ENCODE measurements around the gene SATB2.

Gene SATB2

GRCh38 chr2:199315299-199316179 lies 142.2 kb downstream of the SATB2 start:
- DNase-seq = no peak

GRCh38 chr2:199312931-199313330 lies 144.8 kb downstream of the SATB2 start:
- no peak for DNase-seq

DNA sequence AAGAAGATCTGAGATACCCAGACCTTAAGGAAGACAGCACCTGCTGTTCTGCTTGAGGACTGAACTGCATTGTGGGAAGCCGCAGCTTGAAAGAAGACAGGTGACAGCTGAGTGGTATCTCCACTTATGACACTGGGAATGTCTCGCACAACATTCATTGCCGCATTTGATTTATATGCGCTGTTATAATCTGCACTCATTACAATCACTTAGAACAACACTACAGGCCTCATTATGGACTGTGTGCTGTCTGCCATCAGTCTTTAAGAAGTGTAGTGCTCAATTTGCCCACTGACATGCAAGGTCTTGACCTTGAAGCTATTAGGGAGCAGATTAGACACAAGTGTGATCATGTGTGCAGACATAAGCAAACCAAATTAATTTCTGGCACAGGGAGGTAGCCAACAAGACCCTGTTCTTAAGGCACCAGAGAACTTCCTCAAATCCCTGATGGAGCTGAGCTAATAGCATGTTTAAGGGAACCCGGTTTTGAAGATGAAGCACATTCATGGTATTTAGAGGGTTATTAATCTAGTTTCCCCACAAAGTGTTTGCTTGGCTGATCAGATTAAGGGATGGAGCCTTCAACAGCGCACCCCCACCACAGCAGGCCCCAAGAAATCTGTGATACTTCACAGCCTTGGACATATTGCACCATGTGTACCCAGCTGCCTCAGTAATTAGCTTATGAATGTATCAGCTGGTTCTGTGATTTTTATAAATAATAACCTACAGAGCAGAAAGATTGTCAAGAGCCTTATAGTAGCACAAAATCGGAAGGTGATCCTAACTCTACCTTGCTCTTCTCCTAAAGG lies 146.8 kb downstream of the SATB2 start:
- DNase-seq = no peak

GRCh38 chr2:199309973-199310372 lies 147.8 kb downstream of the SATB2 start:
- no peak for DNase-seq

DNA sequence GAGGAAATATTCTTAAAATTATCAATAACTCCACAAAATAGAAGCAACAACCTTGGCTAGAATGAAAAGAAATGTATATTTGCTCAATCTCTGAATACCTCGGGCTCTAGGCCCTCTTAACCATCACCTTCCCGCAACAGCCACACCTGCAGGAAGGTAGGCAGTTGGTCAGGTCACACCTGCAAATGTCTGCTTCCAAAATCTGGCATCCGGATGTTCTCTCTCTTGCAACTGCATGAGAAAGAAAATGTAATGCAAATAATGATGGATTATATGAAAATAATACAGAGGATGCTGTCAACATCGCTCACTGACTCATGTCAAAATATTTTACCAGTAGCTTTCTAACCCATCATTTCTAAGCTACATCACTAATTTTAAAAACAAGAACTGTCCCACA lies 148.3 kb downstream of the SATB2 start:
- no peak for DNase-seq

GRCh38 chr2:199308567-199308966 lies 149.2 kb downstream of the SATB2 start:
- DNase-seq = no peak

- no peak for DNase-seq
These were observed 150.3 kb downstream of the SATB2 start for GRCh38 chr2:199307461-199307860.

- DNase-seq = no peak
These were observed 151.6 kb downstream of the SATB2 start for GRCh38 chr2:199306116-199306515.

- no peak for DNase-seq
These were observed 154.0 kb downstream of the SATB2 start for GRCh38 chr2:199303728-199304177.

GRCh38 chr2:199302851-199303250 lies 154.9 kb downstream of the SATB2 start:
- DNase-seq = no peak

GRCh38 chr2:199288424-199288823 lies 169.3 kb downstream of the SATB2 start:
- no peak for DNase-seq

DNA sequence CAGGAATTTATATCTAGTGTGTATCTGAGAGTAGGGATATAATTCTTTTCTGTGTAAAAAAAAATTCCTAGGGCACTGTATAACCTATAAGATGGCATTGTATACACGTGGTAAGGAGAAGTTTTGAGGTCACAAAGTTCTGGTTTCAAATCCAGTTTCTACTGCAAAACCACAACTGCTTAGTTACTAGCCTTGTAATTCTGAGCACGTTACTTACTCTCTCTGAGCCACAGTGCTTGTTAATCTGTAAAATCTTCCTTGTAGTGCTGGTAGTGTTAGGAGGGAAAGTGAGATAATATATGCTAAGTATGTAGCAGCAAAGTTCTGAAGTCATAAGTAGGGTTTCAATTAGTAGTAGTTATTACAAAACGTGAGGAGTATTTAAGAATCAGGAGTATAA lies 175.4 kb downstream of the SATB2 start:
- DNase-seq = no peak

DNA sequence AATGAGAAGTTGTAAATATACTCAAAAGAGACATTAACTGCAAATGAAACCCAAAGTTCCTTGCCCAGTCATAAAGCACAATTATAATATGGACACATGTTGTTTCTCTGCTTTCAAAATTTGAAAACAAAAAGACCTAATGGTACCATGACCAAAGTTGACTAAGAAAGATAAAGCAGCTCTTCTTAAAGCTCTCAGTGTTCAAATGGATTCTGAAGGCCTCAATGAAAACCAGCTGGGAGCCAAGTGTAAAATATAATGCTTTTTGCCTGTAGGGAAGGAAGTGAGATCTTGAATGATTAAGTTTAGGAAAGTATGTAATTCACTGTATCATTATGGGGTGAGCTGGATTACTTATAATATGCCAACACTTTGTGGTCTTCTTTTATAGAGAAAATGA lies 178.6 kb downstream of the SATB2 start:
- no peak for DNase-seq

- DNase-seq = no peak
These were observed 179.6 kb downstream of the SATB2 start for GRCh38 chr2:199278099-199278498.

DNA sequence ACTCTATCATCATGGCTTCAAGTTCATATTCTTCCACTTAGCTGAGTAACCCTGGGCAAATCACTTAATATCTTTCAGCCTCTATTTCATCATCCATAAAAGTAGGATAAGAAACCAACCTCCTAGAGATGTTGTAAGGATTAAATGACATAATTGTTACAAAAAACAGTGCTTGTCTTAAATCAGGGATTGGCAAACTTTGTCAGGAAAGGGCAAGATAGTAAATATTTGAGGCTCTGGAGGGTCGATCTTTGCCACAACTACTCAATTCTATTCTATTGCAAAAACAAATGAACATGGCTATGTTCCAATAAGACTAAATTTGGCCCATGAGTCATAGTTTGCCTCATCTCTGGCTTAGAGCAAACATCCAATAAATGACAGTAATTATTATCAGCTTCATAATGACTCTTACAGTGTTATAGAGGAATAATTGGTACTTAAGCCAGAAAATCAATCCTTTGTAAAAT lies 184.7 kb downstream of the SATB2 start:
- no peak for DNase-seq

GRCh38 chr2:199261936-199262335 lies 195.8 kb downstream of the SATB2 start:
- DNase-seq = no peak

DNA sequence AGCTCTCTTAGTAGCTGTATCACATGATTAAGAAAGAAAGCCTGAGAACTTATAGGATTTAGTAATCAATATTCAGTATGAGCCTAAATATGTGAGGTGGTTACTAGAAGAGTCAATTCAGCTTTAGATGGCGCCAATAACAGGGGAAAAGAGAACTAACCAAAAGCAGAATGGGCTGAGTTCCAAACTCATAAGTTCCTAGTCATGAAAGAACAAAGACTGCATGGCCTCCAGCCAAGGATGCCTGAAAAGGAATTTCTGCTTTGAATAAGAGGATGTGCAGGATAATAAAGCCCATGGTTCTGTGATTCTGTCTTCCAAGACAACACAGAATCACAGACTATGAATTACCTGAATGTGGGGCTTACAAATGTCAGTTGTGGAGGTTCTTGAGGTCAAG lies 196.5 kb downstream of the SATB2 start:
- DNase-seq = no peak

DNA sequence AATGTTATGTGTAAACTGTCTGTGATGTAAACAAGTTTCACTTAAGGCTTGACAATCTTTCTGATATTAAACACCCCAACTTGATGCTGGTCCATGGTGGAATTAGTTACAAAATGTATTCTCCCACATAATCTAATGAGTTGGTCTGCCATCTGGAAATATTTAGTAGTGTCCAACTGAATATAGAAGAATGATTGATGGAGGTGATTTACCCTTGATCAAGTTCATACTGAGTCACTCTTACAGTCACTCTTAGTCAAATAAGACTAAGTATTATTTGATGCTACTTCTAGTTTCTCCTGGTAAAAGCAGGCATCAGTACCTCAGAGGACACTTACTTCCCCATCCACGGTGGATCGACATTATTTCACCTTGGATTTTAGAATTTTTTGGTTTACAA lies 198.1 kb downstream of the SATB2 start:
- no peak for DNase-seq

- no peak for DNase-seq
These were observed 199.4 kb downstream of the SATB2 start for GRCh38 chr2:199258291-199258690.

DNA sequence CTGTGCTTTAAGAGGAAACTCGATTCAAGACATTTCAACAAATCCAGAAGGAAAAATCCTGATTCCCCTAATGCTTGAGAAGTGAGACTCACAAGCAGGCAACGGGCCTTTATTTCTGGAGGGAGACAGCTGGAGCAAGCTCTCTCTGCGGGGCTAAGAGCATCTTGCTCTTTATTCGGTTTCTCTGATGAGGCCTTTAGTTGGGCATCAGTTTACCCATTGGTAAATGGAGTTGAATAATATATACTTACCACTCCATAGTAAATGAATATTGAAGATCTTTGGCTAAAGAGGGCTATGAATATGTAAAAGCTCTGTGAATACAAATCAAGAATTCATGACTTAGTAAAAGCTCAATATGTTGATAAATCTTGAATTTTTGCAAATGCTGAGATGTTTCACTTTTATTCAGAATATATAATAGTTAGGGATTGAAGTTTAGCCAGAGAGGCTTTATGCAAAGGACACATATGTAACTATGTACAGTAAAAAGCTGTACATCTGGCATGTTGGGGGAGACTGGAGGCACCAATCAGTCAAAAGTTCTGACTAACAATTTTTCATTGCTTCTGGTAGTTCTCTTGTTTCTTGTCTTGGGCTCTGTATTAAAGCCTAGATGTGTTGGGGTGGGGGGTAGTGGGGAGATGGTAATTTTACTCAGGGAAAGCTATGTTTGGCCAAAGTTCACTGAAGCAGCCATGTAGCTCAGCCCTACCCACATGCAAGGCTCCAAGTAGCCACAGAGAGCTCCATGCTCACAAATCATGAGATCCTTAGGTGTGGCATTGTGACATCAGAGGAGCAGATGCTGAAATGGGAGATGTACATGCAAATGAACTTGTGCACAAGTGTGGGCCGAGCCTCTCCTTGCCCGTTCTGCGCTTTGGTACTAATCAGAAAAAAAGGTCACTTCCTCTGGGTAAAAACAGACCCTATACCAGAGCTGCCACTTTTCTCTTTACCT lies 200.2 kb downstream of the SATB2 start:
- DNase-seq = no peak

DNA sequence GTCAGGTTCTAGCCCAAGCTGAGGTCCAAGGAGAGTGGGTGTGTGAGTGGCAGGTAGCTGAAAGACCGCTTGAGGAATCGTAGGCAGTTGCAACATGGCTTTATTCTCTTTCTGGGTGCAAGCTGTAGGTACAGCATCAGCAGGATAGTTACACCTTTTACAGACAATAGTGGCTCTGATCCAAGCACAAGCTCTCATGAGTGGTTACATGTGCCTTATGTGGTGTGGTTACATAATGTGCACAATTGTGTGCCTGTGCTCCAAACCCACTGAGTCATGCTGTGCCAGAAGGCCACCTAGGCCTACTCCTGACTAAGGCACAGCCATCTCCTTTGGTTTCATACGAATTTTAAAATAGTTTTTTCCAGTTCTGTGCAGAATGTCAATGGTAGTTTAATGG lies 227.6 kb downstream of the SATB2 start:
- DNase-seq = no peak

Data from CD4-positive, alpha-beta T cell treated with Interleukin-1 beta for 1 hour (primary cell).